ENCODE data around the gene IGFBP5.

IGFBP5 gene

GRCh38 chr2:216713691-216714336 lies 18.5 kb upstream of the IGFBP5 start:
- DNase-seq: peak; percentile 84

GRCh38 chr2:216711348-216711747 lies 16.0 kb upstream of the IGFBP5 start:
- DNase-seq: no peak

- no peak for DNase-seq
These were observed 15.4 kb upstream of the IGFBP5 start for GRCh38 chr2:216710551-216711301.

- DNase-seq: no peak
These were observed 7.4 kb upstream of the IGFBP5 start for GRCh38 chr2:216702756-216703155.

- no peak for DNase-seq
These were observed 6.2 kb upstream of the IGFBP5 start for GRCh38 chr2:216701544-216701943.

GRCh38 chr2:216700781-216701180 lies 5.4 kb upstream of the IGFBP5 start:
- no peak for DNase-seq

- DNase-seq: no peak
These were observed 4.8 kb upstream of the IGFBP5 start for GRCh38 chr2:216700088-216700567.

GRCh38 chr2:216698895-216699294 lies 3.5 kb upstream of the IGFBP5 start:
- DNase-seq: peak; percentile 40

GRCh38 chr2:216698293-216698692 lies 2.9 kb upstream of the IGFBP5 start:
- DNase-seq: no peak

GRCh38 chr2:216696751-216697560 lies 1.6 kb upstream of the IGFBP5 start:
- DNase-seq: no peak

- no peak for DNase-seq
These were observed 972 bp upstream of the IGFBP5 start for GRCh38 chr2:216696321-216696720.

GRCh38 chr2:216694826-216695217 lies 527 bp downstream of the IGFBP5 start:
- no peak for DNase-seq

- no peak for DNase-seq
These were observed 1.1 kb downstream of the IGFBP5 start for GRCh38 chr2:216694082-216694825.

GRCh38 chr2:216693414-216694080 lies 1.8 kb downstream of the IGFBP5 start:
- DNase-seq: no peak

GRCh38 chr2:216692636-216693413 lies 2.5 kb downstream of the IGFBP5 start:
- DNase-seq: peak; percentile 80

GRCh38 chr2:216690853-216691741 lies 4.3 kb downstream of the IGFBP5 start:
- no peak for DNase-seq

GRCh38 chr2:216690456-216690852 lies 4.9 kb downstream of the IGFBP5 start:
- DNase-seq: no peak

GRCh38 chr2:216689397-216689796 lies 6.0 kb downstream of the IGFBP5 start:
- DNase-seq: no peak

- DNase-seq: no peak
These were observed 6.5 kb downstream of the IGFBP5 start for GRCh38 chr2:216688731-216689340.

GRCh38 chr2:216687646-216688045 lies 7.7 kb downstream of the IGFBP5 start:
- DNase-seq: peak; percentile 78

Measured in 8988T (cell line).